Fibroblast of the aortic adventitia (primary cell): ENCODE results near the gene NCKAP5. TPM values are rescaled to one million over a fixed set of nuclear protein-coding genes. Genes with fewer than 3 reads are reported as not detected.

Experiments
- DNase-seq: peaks from one replicate; pipeline ENCODE4 v3.0.0-alpha.2; 2010; ENCODE audit warnings: low read depth
- H3K4me3 ChIP-seq: 2 replicates; pipeline ENCODE4 v1.5.1; 2011; ENCODE audit warnings: low read depth, mild to moderate bottlenecking, control low read depth, low read length, moderate library complexity
- CTCF ChIP-seq: IDR thresholded peaks from 2 replicates; pipeline ENCODE4 v1.5.1; 2011; ENCODE audit warnings: mild to moderate bottlenecking, low read length, control low read depth, inconsistent platforms; ENCODE audit not compliant: insufficient read depth
- total RNA-seq: library from RNA; depleted of rRNA; stranded (reverse); fragments of >200 nt; gene quantifications from 2 replicates; pipeline ENCODE4 v1.2.3, GENCODE V29; 2012; ENCODE audit warnings: low replicate concordance

The NCKAP5 gene
- total RNA-seq, 1 donor: 4.4 TPM

GRCh38 chr2:133489146-133489545 lies 79.1 kb downstream of the NCKAP5 start:
- no peak for DNase-seq
- H3K4me3 ChIP-seq: no peak overlapping the region
- TF ChIP-seq CTCF: no peak

DNA sequence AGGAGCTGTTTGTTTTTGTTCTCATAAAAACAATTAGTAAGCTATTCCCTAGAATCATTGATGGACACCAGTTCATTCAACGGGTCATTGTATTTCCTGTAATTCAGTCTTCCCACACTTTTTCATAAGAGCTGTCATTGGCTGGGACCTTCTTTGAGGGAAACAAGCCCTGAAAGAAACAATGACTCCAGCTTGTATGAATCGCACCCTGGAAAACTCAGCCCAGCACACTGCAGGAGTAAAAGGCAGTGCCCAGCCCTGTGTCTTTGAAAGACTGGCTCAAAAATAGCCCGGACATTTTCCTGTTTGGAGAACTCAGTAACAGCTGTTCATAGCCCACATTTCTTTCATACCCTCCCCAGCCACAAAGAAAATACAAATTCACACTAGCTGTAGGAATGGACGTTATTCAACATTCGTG lies 81.5 kb downstream of the NCKAP5 start:
- TF ChIP-seq CTCF: no peak
- no peak overlapping the region for H3K4me3 ChIP-seq
- peak; percentile 9 for DNase-seq

DNA sequence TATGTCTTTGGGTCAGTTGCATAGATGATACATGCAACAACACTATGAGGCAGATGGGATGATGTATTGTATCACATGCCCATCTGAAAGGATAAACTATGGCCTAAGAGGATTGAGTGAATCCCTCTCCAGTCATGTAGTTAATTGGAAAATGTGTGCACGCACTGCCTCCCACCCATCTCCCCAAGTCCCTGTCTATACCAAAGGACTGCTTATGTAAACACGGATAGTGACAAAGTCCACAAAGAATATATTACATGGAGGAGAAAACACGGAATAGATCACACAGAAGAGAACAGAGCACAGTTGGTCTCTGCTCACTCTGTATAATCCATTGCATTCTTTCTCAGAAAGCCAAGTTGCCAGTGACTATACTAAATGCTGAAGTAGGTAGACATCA lies 82.4 kb downstream of the NCKAP5 start:
- no peak overlapping the region for H3K4me3 ChIP-seq
- TF ChIP-seq CTCF: no peak
- DNase-seq: no peak

DNA sequence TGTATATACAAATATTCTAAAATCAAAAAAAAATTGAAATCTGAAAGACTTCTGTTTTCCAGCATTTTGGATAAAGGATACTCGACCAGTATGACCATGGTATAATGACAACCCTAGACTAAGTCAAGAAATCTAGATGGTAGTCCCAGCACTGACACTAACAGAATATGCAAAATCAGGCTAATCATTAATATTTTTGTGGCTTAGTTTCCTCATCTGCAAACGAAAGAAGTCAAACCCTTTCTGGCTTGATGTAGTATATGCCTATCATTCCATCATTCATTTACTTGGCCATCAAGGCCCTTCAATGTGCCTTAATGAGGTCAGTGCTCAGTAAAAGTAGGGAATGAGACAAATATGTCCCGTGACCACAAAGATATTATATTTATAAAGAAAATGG lies 83.5 kb downstream of the NCKAP5 start:
- H3K4me3 ChIP-seq: no peak overlapping the region
- no peak for DNase-seq
- TF ChIP-seq CTCF: no peak

DNA sequence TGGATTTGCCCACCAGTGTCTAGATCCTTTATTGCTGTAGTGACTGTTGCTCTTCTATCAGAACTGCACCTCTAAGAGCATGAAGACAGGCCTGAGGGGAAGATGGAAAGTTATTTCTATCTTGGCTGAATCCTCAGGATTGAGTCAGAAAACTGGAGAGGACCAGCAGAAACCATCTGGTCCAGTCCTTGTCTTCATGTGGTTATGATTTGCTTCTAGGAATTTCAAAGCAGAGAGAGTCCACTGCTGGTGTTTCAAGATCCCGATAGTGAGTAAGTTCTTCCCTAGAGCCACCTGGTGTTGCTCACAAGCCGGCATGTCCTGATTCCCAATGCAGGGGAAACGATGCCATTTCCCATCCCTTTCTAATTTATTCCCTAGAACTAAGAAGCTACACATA lies 84.2 kb downstream of the NCKAP5 start:
- DNase-seq: peak; percentile 92
- peak; percentile 19 for TF ChIP-seq CTCF
- H3K4me3 ChIP-seq: no peak overlapping the region

- DNase-seq: peak; percentile 73
- H3K4me3 ChIP-seq: no peak overlapping the region
These were observed 85.1 kb downstream of the NCKAP5 start for GRCh38 chr2:133483181-133483580.

More at GRCh38 chr2:133483181-133483580, 85.1 kb downstream of the NCKAP5 start:
- TF ChIP-seq CTCF: no peak
